Activated CD4-positive, alpha-beta T cell treated with anti-CD3 and anti-CD28 coated beads, Interleukin-2, amount 50 U/mL, for 48 hours (primary cell): Measurements from ENCODE around the gene UAP1L1.

ENCODE experiments used
- DNase-seq, 2 experiments: peaks; one replicate each; pipeline ENCODE4 v3.0.0-alpha.2; 2020

Gene UAP1L1

DNA sequence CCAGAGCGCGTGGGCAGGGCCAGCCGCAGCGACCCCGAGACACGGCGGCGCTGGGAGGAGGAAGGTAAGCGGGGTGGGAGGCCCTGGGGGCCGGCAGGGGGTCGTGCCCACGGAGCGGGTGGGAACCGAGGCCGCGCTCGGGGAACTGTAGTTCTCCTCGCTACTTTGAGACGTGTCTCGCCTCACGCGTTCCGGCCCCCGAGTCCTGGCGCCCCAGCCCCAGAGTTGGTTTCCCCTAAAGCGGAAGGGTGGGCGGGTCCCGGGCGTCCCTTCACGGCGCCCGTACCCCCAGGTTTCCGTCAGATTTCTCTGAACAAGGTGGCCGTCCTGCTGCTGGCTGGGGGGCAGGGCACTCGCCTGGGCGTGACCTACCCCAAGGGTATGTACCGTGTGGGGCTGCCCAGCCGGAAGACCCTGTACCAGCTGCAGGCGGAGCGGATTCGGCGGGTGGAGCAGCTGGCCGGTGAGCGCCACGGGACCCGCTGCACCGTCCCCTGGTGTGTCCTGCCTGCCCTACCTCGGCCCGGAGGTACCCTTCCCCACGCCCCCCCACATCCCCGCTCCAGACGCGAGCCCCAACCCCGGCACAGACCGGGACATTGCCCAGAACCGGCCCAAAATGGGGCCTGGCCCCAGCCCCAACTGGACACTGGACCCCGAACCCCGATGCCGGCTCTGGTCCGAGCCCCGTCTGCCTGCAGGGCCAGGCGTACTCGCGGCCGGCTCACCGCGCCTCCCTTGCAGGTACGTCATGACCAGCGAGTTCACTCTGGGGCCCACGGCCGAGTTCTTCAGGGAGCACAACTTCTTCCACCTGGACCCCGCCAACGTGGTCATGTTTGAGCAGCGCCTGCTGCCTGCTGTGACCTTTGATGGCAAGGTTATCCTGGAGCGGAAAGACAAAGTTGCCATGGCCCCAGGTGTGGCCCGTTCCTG is 709 bp downstream of the UAP1L1 start:
- peak; percentile 49 to 55 for DNase-seq

DNA sequence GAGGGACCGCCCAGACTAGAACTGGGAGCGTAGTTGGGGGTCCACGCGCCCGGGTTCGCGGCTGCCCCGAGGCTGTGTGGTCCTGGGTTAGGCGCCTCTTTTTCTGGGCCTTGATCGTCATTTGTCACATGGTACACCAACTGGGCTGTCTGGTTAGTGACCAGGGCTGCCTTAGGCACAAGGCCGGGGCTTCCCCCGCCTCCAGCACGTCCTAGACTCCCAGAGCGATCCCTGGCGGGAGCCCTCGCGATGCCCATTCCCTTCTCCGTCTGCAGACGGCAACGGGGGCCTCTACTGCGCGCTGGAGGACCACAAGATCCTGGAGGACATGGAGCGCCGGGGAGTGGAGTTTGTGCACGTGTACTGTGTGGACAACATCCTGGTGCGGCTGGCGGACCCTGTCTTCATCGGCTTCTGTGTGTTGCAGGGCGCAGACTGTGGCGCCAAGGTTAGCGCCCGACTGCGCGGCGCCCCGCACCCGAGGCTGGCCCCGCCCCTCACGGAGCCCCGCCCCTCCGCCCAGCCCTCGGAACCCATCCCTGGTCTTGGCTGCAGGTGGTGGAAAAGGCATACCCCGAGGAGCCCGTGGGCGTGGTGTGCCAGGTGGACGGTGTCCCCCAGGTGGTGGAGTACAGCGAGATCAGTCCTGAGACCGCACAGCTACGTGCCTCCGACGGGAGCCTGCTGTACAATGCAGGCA is 1.5 kb downstream of the UAP1L1 start:
- DNase-seq, result no peak

GRCh38 chr9:137079401-137079787 is 2.1 kb downstream of the UAP1L1 start:
- DNase-seq, result no peak

DNA sequence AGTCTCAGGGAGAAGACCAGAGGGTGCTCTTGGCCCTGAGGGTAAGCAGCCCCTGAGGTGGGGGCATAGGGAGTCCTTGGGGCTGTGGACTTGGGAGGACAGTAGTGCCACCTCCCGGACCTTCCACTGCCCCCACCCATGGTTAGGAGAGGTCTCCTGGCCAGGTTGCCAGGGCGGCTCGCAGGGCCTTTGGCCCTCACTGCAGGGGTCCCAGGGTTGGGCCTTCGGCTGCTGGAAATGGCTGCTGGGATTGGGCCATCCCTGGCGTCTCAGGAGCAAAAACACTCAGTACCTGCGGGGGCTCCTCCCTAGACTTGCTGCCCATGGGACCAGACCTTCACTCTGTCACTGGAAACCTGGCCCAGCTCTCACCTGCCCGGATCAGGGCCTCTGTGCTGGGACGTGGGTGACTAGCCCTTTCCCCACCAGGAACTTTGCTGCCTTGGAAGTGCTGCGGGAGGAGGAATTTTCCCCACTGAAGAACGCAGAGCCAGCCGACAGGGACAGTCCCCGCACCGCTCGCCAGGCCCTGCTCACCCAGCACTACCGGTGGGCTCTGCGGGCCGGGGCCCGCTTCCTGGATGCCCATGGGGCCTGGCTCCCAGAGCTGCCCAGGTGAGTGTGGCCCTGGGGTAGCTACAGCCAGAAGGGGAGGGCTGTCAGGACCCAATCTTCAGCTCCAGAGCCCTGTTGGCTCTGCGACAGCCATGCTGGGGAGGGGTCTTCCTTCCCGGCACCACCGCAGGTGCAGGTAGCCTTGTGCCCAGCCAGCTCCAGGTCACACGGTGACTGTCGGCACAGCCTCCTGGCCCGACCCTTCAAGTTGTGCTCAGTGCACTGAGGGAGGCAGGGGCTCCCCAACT is 3.2 kb downstream of the UAP1L1 start:
- DNase-seq, result no peak

DNA sequence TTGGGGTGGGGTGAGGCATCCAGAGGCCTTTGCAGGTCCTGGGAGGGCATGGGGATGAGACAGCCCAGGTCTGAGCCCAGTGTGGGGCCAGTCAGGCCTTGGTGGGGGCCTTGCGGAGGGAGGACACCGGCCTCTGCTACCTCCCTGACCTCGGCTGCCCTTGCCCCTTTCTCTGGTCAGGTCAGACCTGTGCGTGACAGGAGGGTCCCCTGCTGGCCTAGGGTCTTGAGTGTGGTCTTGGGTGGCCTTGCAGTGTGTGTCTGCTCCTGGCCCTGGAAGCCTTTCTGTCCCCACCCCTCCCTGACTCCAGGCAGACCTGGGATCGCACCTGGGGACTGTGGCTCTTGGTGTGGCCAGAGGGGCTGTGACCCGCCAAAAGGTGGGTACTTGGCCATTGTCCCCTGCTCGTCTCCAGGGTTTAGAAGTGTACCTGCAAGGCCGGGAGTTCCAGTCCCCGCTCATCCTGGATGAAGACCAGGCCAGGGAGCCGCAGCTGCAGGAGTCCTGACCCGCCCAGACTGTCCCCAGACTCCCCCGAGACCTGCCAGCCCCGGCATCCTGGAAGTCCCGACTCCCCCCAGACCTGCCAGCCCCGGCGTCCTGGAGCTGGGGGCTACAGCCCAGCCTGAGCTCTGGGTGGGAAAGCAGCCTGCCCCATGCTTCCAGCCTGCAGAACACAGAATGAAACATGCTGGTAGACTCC is 5.1 kb downstream of the UAP1L1 start:
- DNase-seq, result no peak

GRCh38 chr9:137082925-137083290 is 5.6 kb downstream of the UAP1L1 start:
- no peak for DNase-seq

DNA sequence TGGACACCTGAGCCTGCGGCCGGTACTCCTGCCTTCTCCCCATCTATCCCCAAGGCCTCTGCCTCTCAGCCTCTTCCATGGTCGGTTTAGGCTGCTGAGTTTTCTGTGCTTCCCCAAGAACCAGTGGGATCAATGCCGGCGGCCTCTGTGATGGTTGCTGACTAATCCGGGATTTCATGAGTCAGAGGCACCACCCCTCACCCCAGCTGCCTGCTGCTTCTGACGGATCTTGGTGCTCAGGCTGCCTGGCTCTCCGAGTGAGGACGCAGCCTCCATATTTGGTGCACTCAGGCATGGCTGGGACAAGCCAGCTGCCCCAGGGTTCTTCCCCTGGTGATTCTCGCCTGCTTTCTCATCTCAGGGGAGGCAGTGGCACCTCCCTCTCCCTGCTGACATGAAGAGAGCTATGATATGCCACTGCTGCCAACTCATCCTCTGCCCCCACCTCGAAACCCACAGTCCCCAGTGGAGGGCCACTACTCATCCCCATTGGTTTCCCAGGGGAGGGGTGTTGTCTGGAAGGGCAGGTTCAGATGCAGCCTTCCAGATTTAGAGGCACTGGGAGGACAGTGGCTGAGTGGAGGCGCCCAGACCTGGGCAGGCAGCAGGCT is 6.2 kb downstream of the UAP1L1 start:
- DNase-seq, result peak; percentile 52 to 62

GRCh38 chr9:137084526-137084925 is 7.2 kb downstream of the UAP1L1 start:
- DNase-seq, result no peak

- peak; percentile 49 to 57 for DNase-seq
Measured at GRCh38 chr9:137085920-137086530, 8.7 kb downstream of the UAP1L1 start.

- peak; percentile 99 to 100 for DNase-seq
Measured at GRCh38 chr9:137086531-137087408, 9.5 kb downstream of the UAP1L1 start, which contains the start of gene MAN1B1. Gene MAN1B1, plus strand, starts transcription at chr9:137086985. Its CDS starts 15 bp downstream, at chr9:137087000.

DNA sequence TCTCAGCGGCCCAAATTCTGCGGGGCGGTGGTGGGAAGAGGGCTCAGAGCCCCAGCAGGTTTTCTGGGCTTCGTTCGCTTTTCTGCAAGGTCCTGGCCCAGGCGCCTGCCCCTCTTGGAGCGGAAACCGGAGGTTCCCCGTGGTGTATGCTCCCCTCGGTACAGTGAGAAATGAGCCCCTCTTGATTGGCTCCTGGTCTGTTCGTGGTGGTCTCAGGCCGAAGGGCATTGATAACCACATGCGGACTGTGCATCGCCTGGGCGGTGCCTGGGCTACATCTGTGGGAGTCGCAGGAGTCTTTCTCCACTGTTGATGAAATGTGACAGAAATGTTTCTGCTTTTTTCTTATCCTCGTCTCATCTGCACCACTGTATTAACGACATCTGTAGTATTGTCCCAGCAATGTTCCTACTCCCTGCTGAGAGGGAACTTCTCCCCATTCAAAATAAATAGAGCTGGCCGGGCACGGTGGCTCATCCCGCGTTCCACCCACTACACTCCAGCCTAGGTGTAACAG is 10.2 kb downstream of the UAP1L1 start:
- no peak for DNase-seq

DNA sequence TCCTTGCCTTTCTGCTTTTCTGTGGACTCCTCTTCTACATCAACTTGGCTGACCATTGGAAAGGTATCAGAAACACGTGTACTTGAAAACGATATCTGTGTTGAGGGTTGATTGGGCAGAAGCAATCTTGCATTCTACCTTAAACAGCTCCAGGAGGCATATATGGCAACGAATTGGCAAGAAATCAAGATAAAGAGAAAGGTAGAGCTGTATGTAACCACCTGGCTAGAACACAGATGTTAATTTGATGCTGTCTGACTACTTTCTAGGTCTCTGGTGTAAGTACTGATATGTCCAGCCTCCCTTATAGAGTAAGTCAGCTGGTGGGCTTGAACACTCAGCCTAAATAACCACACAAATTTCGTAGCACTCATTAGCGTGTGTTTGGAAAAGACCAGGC is 10.8 kb downstream of the UAP1L1 start:
- no peak for DNase-seq

DNA sequence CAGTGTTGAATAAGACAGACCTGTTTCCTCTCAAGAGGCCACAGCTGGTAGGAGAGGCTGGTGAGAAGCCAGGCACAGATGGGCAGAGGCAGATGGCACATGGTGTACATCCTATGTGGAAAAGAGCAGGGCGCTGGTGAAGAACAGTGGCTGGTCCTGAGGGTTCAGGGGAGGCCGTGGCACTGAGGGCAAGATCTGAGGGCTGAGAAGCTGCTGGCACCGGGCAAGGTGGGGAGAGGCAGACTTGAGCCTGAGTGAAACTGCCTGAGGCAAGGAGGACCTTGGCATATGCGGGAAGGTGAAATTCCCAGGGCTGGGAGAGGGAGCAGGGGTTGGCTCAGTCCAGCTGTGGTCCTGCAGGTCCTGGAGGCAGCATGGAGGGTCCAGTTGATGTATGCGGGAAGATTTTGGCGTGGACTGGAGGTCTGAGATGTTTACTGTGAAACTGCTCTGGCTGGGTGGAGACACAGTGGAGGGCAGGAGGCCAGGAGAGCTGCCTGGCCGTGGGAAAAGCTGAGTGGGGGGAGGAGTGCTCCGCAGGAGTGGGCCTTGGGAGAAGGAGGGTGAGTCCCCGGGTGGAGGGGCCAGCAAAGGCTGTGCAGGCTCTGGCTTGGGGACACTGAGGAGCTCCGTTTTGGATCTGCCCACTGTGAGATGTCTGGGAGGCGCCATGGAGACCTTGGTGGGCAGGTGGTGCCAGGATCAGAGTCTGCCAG is 12.1 kb downstream of the UAP1L1 start:
- DNase-seq, result no peak

- DNase-seq, result peak; percentile 86 to 89
Measured at GRCh38 chr9:137095664-137096517, 18.6 kb downstream of the UAP1L1 start.

- DNase-seq, result no peak
Measured at GRCh38 chr9:137096785-137097546, 19.6 kb downstream of the UAP1L1 start.

DNA sequence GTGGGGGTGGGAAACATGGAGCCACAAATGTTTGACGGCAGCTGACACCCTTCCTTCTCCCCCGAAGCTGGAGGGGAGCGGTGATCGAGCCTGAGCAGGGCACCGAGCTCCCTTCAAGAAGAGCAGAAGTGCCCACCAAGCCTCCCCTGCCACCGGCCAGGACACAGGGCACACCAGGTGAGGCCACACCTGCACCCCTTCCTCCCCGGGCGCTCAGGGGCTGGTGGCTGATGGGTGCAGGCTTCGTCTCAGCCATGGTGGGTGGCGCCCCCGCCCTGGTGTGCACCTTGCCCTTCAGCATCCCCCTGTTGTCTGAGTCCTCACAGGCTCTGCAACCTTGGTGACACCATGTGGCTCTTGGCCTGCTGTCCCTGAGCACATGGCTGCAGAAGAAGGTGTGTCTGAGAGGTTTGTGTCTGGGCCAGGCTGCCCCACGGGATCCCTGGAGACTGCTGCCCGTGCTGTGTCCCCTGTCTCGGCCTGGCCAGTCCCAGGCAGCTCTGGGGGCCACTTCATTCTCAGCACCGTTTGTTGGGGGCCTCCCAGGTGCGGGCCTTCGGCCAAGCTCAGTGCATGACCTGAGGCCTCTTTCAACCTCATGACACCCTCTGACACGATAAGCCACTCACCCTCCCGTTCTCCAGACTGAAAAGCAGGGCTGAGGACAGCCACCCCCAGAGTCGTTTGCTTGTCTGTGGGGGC is 20.6 kb downstream of the UAP1L1 start:
- no peak for DNase-seq

GRCh38 chr9:137099231-137099630 is 21.9 kb downstream of the UAP1L1 start:
- no peak for DNase-seq
